Effector CD4-positive, alpha-beta T cell (primary cell): ENCODE measurements around the gene GAMT.
A peak's percentile ranks its signal among the peaks of the same experiment; 100 is the strongest.

Source experiments
- DNase-seq: peaks from one replicate; pipeline ENCODE4 v3.0.0-alpha.2; 2020

GAMT gene

GRCh38 chr19:1417681-1418495, 16.5 kb upstream of the GAMT start:
- no peak for DNase-seq

- no peak for DNase-seq
Measured at GRCh38 chr19:1417145-1417544, 15.8 kb upstream of the GAMT start.

DNA sequence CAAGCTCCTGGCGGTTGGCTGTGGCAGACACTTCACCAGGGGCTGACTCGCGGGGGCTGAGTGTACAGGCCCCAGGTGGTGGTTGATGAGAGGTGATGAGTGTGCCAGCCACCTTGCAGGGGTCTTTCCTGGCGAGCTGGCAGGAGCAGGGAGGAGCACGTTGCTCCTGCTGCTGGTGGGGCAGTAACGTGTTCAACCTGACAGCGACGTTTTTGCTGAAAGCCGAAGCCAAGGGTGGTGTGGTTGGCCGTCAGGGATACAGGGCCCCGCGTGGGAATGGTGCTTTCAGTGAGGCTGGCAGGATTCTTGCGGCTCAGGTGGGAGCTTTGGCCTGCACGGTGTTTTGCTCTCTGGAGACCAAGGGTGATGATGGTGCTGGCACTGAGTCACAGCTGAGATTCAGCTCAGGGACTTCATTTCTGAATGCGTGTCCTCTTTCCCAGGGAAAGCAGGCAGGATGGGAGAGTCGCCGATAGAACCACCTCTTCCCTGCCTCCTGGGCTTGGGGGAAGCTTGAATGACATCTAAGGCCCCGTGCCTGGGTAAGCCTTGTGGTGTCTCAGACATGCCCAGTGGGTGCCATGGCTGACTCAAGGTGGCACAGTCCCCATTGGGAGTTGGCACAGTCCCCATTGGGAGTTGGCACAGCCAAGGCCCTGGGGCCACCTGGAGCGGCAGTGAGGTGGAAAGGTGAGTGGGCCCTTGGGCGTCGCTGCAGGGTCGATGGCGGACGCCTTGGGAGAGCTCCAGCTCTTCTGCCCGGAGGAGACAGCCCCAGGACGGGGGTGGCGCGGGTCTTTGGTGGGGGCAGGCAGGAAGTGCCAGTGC, 14.9 kb upstream of the GAMT start:
- DNase-seq, result no peak

GRCh38 chr19:1412995-1413800, 11.9 kb upstream of the GAMT start:
- DNase-seq, result no peak

- DNase-seq, result no peak
Measured at GRCh38 chr19:1412323-1412923, 11.1 kb upstream of the GAMT start.

DNA sequence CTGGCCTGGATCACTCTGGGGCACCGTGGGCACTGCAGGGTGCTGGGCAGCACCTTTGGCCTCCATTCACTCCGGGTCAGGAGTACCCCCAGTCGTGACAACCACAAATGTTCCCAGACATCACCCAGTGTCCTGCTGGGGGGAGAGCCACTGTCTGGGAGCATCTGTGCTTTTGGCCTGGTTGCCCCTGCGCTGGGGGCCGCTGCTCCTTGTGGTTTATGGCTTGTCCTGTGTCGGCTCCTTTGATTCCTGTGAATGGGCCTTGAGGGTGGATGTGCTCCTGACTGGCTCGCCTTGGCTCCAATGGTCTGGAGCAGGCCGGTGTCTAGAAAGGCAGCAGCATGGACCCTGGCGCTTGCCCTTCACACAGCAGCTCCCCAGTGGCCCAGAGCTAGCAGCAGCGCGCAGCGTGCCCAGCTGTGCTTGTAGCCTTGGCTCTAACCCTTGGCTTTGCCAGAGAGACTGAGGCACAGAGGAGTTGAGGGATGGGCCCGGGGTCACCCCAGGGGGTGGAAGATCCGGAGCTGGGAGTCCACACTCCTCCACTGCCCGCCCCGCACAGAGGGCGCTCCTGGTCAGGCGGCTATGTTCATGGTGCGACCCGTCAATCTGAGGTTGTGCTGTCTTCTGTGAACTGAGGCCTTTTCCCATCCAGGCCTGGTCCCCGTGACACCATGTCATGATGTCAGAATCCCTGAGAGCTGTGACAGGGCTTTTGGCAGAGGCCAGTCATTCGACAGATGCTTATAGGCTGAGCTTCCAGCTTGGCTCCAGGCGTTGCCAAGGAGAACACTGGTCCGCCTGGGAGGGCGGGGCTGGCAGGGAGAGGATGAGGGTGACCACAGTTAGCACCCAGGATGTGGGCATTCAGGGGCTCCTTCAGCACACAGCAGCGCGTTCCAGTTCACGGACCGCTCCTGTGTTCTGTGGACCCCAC, 10.2 kb upstream of the GAMT start:
- no peak for DNase-seq

DNA sequence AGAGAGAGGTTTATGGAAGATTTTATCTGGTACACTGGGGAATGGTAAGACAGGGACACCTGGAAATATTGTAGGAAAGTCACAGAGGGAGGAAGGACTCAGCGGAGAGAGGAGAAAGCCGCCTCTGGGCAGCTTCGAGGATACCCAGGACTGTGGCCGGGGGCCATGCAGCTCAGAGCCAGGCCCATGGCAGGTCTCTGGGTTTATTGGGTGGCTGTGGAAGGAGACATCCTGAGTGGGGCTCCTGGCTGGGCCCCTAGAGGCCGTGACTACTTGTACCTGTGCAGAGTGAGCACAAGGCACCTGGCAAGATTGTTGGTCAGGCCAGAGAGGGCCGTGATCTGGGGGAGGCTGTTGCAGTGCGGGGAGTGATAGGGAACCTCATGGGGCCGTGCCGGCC, 9.4 kb upstream of the GAMT start:
- no peak for DNase-seq

GRCh38 chr19:1410136-1410786, 8.9 kb upstream of the GAMT start:
- DNase-seq, result no peak

DNA sequence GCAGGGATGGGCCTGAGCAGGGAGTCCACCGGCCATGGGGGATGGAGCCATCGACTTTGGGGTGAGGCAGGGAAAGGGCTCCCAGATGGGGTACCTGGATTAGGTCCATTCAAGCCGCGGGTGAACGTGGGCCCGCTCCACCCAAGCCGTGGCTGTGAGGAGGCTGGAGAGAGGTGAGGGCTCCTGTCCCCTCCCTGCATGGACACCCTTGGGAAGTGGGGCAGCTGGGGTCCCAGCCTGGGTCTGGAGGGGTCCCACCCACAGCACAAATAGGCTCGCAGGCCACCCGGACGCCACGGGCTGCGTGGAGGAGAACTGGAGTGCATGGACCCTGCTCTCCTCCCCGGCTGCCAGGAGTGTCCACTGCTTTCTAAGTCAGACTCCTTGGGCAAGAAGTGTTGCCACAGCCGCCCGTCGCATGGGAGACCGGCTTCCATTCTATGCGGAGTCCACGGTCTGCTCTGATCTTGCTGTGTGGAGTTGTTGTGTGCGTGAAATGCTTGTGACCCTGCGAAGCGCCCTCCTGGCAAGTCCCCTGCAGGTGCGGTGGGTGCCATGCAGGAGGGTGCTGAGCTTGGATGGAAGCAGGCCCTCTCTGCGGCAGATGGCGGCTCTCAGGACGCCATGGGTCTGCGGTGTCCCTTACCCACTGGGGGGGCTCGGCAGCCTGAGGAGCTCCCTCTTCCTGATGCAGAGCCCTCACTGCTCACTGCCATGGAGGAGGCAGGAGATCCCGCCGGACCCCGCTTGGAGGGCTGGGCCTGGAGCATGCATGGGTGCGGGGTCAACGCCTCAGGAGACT, 8.1 kb upstream of the GAMT start:
- DNase-seq, result no peak

- DNase-seq, result peak; percentile 48
Measured at GRCh38 chr19:1408300-1409203, 7.2 kb upstream of the GAMT start.

GRCh38 chr19:1407528-1408299, 6.4 kb upstream of the GAMT start, which contains the start of gene DAZAP1:
TSS of gene DAZAP1 (plus strand) at chr19:1407586. CDS start at chr19:1407774, 188 bp downstream.
- peak; percentile 36 for DNase-seq

DNA sequence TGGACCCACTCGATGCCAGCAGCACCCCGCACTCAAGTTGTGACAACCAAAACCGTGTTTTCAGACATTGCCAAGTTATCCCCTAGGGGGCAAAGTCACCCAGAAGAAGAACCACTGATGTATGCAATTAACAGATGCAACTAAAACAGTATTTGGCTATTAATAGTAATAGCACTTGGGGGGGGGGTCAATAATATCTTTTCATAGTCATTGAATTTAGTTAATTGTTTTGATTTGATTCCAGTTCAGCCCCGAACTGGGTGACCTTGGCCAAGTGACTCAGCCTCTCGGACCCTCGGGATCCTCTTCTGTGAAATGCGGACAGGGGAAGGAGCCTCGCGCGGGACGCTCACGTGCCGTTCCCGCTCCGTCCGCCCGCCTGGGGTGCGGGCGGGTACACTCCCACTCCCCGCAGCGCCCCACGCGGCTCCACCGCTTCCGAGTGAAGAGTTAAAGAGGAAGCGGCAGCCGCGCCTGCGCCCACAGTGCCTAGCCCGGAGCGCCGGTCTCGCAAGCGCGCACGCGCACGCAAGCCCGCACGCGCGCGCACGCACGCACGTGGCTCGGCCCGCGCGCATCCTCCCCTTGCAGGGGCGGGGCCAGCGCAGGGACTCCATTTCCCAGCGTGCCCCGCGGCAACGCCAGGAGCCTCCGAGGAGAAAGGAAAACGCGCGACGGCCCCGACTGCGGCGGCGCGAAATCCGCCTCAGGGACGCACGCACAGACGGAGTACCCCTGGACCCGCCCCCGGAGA, 5.6 kb upstream of the GAMT start:
- DNase-seq, result peak; percentile 98

- DNase-seq, result no peak
Measured at GRCh38 chr19:1402411-1403070, 1.2 kb upstream of the GAMT start.

- no peak for DNase-seq
Measured at GRCh38 chr19:1401889-1402217, 511 bp upstream of the GAMT start.

- no peak for DNase-seq
Measured at GRCh38 chr19:1400281-1401137, 833 bp downstream of the GAMT start.

- no peak for DNase-seq
Measured at GRCh38 chr19:1399745-1400144, 1.6 kb downstream of the GAMT start.
